Measurements from ENCODE around the gene KPNA1.

- TF ChIP-seq POLR2AphosphoS5 (IDR thresholded peaks at IDR 0.05) (no peak), CTCF (IDR thresholded peaks at IDR 0.05) (no peak)
Observed at GRCh38 chr3:122548076-122548475, 33.3 kb upstream of the KPNA1 start.
